BLaER1 treated with 17β-estradiol and CSF1 and Interleukin-3, amounts not matched to agents 10 nM and 100 nM (cell line): ENCODE data around the gene BACH1.

Source experiments
- H3K27ac ChIP-seq, 11 experiments: shearing (Covaris generic); formaldehyde crosslinking; 2 replicates each; pipeline ENCODE4 v1.8.1; 2022
- H3K27me3 ChIP-seq, 11 experiments: shearing (Covaris generic); formaldehyde crosslinking; 2 replicates each; pipeline ENCODE4 v1.8.1; 2022
- H3K36me3 ChIP-seq, 11 experiments: shearing (Covaris generic); formaldehyde crosslinking; 2 replicates each; pipeline ENCODE4 v1.8.1; 2022
- H3K4me1 ChIP-seq, 10 experiments: shearing (Covaris generic); formaldehyde crosslinking; 2 replicates each; pipeline ENCODE4 v1.8.1; 2022
- H3K4me2 ChIP-seq, 11 experiments: shearing (Covaris generic); formaldehyde crosslinking; 2 replicates each; pipeline ENCODE4 v1.8.1; 2022
- H3K4me3 ChIP-seq, 10 experiments: shearing (Covaris generic); formaldehyde crosslinking; 2 replicates each; pipeline ENCODE4 v1.8.1; 2022
- H3K9ac ChIP-seq, 11 experiments: shearing (Covaris generic); formaldehyde crosslinking; 2 replicates each; pipeline ENCODE4 v1.8.1; 2022
- H3K9me3 ChIP-seq, 11 experiments: shearing (Covaris generic); formaldehyde crosslinking; replicated peaks in 1 of 11; 2 replicates each; pipeline ENCODE4 v1.8.1; 2022
- H4K20me1 ChIP-seq, 11 experiments: shearing (Covaris generic); formaldehyde crosslinking; 2 replicates each; pipeline ENCODE4 v1.8.1; 2022
- Cebpa-rat ChIP-seq, 11 experiments: shearing (Covaris generic); IDR thresholded peaks; 2 replicates each; pipeline ENCODE4 v1.8.1; 2022

BACH1 gene

DNA sequence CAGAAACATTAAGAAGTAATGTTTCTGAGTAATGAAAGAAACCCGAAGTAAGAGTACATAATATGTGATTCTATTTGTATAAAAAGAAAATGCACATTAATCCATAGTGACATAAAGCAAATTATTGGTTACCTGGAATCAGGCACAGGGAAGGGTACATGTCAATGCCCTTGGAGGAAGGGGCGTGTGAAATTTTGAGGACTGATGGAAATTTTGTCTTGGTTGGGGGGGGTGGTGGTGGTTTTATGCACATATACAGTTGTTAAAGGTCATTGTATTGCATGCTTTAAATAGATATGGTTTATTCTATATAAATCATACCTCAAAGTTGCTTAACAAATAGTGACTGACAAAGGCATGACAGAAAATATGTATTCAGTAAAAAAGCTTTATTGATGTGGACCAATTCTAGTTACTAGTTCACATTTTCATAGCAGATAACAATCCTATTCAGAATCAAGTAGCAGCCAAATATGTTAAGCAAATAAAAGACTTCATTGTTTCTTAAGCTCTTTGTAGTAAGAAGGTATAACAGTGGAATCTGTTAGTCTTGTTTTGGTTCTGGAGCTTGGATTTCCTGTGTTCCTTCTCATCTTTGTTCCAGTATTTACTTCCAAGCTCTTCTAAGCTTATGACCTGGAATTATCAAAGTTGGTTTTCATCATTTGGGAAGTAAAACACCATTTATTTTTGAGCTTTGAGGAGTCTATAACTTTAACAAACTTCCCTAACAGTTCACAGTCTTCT lies 15.1 kb downstream of the BACH1 start:
- Histone ChIP-seq H3K27ac (no peak overlapping the region), H3K9ac (0 out of 22 replicates have a peak overlapping the region, but pooled peaks of 1 of the 11 experiments have one; percentile 4), H3K4me2 (peak overlapping the region in 3 of 11 experiments; percentile 64 to 71 (median 69); a peak in 6 of 22 replicates), H4K20me1 (peaks cover 34 to 100% (median 86%) of the 10 kb centered on the region in 11 experiments; a peak in 21 of 22 replicates), H3K4me3 (no peak overlapping the region), H3K27me3 (no peaks in the 10 kb centered on the region), H3K9me3 (peaks cover 0 to 93% (median 75%) of the 10 kb centered on the region in 11 experiments; a peak in 19 of 22 replicates), H3K4me1 (peaks cover 0 to 100% (median 3%) of the 10 kb centered on the region in 10 experiments; a peak in 12 of 20 replicates), H3K36me3 (peaks cover 60 to 100% (median 75%) of the 10 kb centered on the region in 11 experiments)
- TF ChIP-seq Cebpa-rat (IDR thresholded peaks at IDR 0.05): no peak

DNA sequence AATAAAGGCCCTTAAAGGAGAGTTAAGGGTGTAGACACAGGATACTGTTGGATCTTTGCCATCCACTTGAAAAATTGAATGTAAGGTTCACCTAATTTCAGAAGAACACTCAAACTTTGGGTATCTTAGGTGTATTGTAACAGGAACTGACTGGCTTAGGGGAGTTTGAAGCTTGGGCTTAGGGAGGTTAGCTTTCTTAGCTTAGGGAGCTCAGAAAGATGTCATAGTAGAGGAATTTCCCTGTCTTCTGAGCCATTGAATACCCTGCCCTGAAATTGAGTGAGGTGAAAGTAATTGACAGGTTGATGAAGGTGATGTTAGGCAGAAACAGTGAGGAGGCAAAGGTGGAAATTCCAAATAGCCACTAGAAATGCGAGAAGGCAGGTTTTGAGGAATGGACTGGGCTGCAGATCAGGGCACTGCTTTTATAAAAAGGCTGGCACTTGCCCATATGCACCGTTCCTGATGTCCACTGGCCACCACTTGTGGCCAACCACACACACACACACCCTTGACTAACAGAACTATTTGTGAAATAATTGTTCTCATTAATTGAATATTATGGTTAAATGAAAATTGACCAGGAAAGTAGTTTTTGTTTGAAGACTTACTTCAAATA lies 16.5 kb downstream of the BACH1 start:
- no peak for TF ChIP-seq Cebpa-rat (IDR thresholded peaks at IDR 0.05)
- Histone ChIP-seq H3K9ac (peak overlapping the region in 1 of 11 experiments; percentile 4; a peak in 1 of 22 replicates), H4K20me1 (peaks cover 46 to 100% (median 93%) of the 10 kb centered on the region in 11 experiments; a peak in 21 of 22 replicates), H3K27me3 (no peaks in the 10 kb centered on the region), H3K27ac (peak overlapping the region in 2 of 11 experiments; percentile 0 to 37; a peak in 1 of 22 replicates), H3K36me3 (peaks cover 68 to 100% (median 74%) of the 10 kb centered on the region in 11 experiments), H3K4me3 (no peak overlapping the region), H3K4me2 (peak overlapping the region in 4 of 11 experiments; percentile 25 to 71 (median 66); a peak in 7 of 22 replicates), H3K4me1 (peaks cover 0 to 100% (median 0%) of the 10 kb centered on the region in 10 experiments; a peak in 9 of 20 replicates), H3K9me3 (peaks cover 0 to 93% (median 75%) of the 10 kb centered on the region in 11 experiments; a peak in 19 of 22 replicates)

DNA sequence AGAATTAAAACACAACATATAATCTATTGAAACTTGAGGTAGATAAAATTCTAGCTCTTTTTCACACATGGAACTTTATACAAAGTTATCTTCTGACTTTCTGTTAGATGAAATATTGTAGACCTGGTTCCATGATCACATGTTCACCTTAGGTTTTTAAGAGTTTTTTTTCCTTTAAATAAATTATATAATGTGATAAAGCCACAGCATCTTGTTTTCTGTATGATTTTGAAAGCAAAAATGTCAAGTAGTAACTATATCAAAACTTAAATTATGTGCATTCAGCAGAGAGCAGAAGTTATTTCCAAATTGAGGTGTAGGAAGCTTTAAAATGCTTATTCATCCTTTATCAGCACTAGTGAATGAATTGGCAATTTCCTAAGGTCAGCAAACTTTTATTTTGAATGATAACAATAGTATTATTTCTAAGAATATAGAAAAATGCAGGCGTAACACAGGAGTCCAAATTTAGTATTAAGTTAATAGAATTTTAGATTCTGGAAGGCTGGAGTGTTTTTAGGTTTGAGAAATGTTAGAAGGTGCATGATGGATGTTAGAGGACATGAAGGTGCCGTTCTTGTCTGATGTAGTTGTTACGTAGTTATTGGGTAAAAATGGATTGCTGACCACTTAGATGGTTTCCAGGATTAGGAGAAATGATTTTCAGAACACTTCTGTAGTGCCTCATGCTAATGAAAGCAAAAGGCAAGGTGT lies 17.5 kb downstream of the BACH1 start:
- Histone ChIP-seq H3K9ac (no peak overlapping the region), H3K9me3 (peaks cover 0 to 92% (median 75%) of the 10 kb centered on the region in 11 experiments; a peak in 18 of 22 replicates), H3K27ac (peak overlapping the region in 3 of 11 experiments; percentile 7 to 37 (median 15); a peak in 5 of 22 replicates), H3K36me3 (peaks cover 68 to 100% (median 74%) of the 10 kb centered on the region in 11 experiments), H3K4me3 (no peak overlapping the region), H3K27me3 (no peaks in the 10 kb centered on the region), H4K20me1 (peaks cover 55 to 100% (median 97%) of the 10 kb centered on the region in 11 experiments; a peak in 21 of 22 replicates), H3K4me2 (peak overlapping the region in 4 of 11 experiments; percentile 25 to 71 (median 66); a peak in 8 of 22 replicates), H3K4me1 (peaks cover 0 to 100% (median 0%) of the 10 kb centered on the region in 10 experiments; a peak in 9 of 20 replicates)
- no peak for TF ChIP-seq Cebpa-rat (IDR thresholded peaks at IDR 0.05)

DNA sequence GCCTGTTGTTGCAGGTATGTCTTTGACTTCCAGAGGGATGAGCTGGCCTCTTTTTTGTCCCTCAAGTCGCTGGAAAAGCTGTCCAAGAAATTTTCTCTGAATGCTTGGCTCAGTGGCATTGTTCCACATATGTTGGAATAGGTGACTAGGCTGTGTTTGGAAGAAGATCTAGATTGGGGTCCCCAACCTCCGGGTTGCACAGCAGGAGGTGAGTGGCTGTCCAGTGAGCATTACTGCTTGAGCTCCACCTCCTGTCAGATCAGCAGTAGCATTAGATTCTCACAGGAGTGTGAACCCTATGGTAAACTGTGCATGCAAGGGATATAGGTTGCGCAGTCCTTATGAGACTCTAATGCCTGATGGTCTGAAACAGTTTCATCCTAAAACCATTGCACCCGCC lies 18.1 kb downstream of the BACH1 start:
- Histone ChIP-seq H3K36me3 (peaks cover 68 to 100% (median 74%) of the 10 kb centered on the region in 11 experiments), H3K4me3 (no peak overlapping the region), H4K20me1 (peaks cover 61 to 100% (median 97%) of the 10 kb centered on the region in 11 experiments; a peak in 21 of 22 replicates), H3K4me1 (peaks cover 0 to 99% (median 0%) of the 10 kb centered on the region in 10 experiments; a peak in 9 of 20 replicates), H3K27me3 (no peaks in the 10 kb centered on the region), H3K9ac (no peak overlapping the region), H3K9me3 (peaks cover 0 to 92% (median 74%) of the 10 kb centered on the region in 11 experiments; a peak in 18 of 22 replicates), H3K4me2 (peak overlapping the region in 4 of 11 experiments; percentile 25 to 71 (median 66); a peak in 7 of 22 replicates), H3K27ac (peak overlapping the region in 3 of 11 experiments; percentile 7 to 29 (median 15); a peak in 5 of 22 replicates)
- no peak for TF ChIP-seq Cebpa-rat (IDR thresholded peaks at IDR 0.05)

DNA sequence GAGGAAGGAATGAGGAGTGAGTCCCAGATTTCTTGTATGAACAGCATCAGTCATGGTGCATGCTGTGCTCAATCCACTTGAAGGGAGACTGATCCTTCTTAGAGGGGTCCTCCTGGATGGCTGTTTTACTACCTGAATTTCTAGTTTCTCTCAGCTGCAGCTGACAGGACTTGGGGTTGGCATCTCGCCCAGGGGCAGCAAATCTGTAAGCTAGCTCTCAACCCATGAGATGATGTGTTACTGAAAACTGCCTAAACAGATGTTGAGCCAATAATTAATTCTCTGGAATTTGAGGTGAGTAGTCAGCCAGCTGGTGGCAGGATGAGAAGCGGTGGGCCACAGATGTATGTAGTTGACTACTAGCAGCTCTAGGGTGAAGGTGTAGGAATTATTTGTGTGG lies 19.6 kb downstream of the BACH1 start:
- peak overlapping the region in 1 of 11 experiments; percentile 28; a peak in 1 of 22 replicates for H3K9ac ChIP-seq
- no peak for TF ChIP-seq Cebpa-rat (IDR thresholded peaks at IDR 0.05)
- no peaks in the 10 kb centered on the region for H3K27me3 ChIP-seq
- H3K4me2 ChIP-seq: peak overlapping the region in 3 of 11 experiments; percentile 64 to 71 (median 69); a peak in 6 of 22 replicates
- peaks cover 0 to 99% (median under 1%) of the 10 kb centered on the region in 10 experiments; a peak in 9 of 20 replicates for H3K4me1 ChIP-seq
- peaks cover 70 to 100% (median 97%) of the 10 kb centered on the region in 11 experiments; a peak in 21 of 22 replicates for H4K20me1 ChIP-seq
- no peak overlapping the region for H3K4me3 ChIP-seq
- no peak overlapping the region; a peak in 1 of 22 replicates for H3K27ac ChIP-seq
- peaks cover 0 to 86% (median 65%) of the 10 kb centered on the region in 11 experiments; a peak in 18 of 22 replicates for H3K9me3 ChIP-seq
- peaks cover 68 to 100% (median 77%) of the 10 kb centered on the region in 11 experiments for H3K36me3 ChIP-seq

DNA sequence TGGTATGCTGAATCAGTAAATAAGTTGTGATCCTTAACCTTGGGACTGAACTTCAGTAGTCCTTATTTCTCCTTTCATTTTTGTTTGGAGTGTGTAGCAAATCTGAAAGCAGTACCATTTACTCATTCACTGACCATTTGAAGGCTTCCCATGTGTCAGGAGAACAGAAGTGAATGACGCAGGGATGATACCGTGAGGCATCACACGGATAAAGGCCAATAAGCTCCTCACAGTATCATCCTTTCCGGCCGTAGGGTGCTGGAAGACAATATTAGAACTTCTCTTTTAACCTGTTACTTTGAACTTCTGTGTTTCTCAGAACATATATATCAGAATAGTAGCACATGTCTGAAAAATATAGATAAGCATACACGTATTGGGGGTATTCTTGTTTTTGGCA lies 21.3 kb downstream of the BACH1 start:
- peaks cover 77 to 100% (median 88%) of the 10 kb centered on the region in 11 experiments for H3K36me3 ChIP-seq
- peaks cover 83 to 100% (median 98%) of the 10 kb centered on the region in 11 experiments; a peak in 21 of 22 replicates for H4K20me1 ChIP-seq
- TF ChIP-seq Cebpa-rat (IDR thresholded peaks at IDR 0.05): no peak
- H3K9me3 ChIP-seq: peaks cover 0 to 78% (median 63%) of the 10 kb centered on the region in 11 experiments; a peak in 18 of 22 replicates
- no peak overlapping the region for H3K4me3 ChIP-seq
- peak overlapping the region in 2 of 11 experiments; percentile 69 to 71; a peak in 4 of 22 replicates for H3K4me2 ChIP-seq
- no peak overlapping the region for H3K27ac ChIP-seq
- no peaks in the 10 kb centered on the region for H3K27me3 ChIP-seq
- H3K9ac ChIP-seq: no peak overlapping the region
- peaks cover 0 to 99% (median 5%) of the 10 kb centered on the region in 10 experiments; a peak in 9 of 20 replicates for H3K4me1 ChIP-seq

DNA sequence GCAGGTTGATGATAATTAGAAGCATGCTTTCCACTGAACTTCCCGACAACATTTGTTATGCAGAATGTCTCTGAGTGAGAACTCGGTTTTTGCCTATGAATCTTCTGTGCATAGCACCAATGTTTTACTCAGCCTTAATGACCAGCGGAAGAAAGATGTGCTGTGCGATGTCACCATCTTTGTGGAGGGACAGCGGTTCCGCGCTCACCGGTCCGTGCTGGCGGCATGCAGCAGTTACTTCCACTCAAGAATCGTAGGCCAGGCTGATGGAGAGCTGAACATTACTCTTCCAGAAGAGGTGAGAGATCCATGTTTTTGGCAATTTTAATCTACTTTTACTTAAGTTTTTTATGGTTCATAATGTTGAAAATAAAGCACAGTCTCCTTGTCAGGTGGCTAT lies 22.5 kb downstream of the BACH1 start:
- peaks cover 86 to 100% (median 100%) of the 10 kb centered on the region in 11 experiments for H4K20me1 ChIP-seq
- H3K4me1 ChIP-seq: peaks cover 0 to 99% (median 4%) of the 10 kb centered on the region in 10 experiments; a peak in 9 of 20 replicates
- H3K9ac ChIP-seq: no peak overlapping the region
- no peak for TF ChIP-seq Cebpa-rat (IDR thresholded peaks at IDR 0.05)
- peaks cover 0 to 73% (median 59%) of the 10 kb centered on the region in 11 experiments; a peak in 18 of 22 replicates for H3K9me3 ChIP-seq
- H3K36me3 ChIP-seq: peaks cover 88 to 100% (median 96%) of the 10 kb centered on the region in 11 experiments
- H3K27ac ChIP-seq: no peak overlapping the region
- H3K4me3 ChIP-seq: no peak overlapping the region
- peak overlapping the region in 1 of 11 experiments; percentile 13; a peak in 2 of 22 replicates for H3K4me2 ChIP-seq
- H3K27me3 ChIP-seq: no peaks in the 10 kb centered on the region
